Measurements from ENCODE around the gene CDKAL1.

CDKAL1 gene

DNA sequence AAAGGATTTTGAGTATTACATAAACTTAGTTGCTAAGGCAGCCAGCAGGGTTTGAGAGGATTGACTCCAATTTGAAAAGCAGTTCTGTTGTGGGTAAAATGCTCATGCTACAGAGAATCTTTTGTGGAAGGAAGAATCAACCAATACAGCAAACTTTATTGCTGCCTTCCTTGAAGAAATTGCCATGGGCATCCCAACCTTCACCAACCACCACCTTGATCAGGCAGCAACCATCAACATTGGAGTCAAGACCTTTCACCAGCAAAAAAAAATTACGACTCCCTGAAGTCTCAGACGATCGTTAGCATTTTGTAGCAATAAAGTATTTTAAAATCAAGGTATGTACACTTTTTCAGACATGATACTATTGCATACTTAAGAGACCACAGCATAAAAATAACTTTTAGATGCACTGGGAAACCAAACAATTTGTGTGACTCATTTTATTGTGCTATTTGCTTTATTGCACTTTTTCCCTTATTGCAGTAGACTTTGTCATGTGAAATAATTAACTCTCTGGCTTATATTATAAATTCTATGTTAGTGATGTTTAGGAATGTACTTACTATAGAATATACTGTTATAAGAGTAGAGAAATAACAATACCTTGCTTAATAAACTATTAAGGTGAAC is 390.8 kb downstream of the CDKAL1 start:
- TF ChIP-seq, protein P1, sequence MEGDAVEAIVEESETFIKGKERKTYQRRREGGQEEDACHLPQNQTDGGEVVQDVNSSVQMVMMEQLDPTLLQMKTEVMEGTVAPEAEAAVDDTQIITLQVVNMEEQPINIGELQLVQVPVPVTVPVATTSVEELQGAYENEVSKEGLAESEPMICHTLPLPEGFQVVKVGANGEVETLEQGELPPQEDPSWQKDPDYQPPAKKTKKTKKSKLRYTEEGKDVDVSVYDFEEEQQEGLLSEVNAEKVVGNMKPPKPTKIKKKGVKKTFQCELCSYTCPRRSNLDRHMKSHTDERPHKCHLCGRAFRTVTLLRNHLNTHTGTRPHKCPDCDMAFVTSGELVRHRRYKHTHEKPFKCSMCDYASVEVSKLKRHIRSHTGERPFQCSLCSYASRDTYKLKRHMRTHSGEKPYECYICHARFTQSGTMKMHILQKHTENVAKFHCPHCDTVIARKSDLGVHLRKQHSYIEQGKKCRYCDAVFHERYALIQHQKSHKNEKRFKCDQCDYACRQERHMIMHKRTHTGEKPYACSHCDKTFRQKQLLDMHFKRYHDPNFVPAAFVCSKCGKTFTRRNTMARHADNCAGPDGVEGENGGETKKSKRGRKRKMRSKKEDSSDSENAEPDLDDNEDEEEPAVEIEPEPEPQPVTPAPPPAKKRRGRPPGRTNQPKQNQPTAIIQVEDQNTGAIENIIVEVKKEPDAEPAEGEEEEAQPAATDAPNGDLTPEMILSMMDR (IDR thresholded peaks at IDR 0.05; ENCODE audit: borderline replicate concordance, insufficient read depth, low read depth, low read length), result no peak
- H3K4me3 ChIP-seq (ENCODE audit: low read depth, low read length), result no peak overlapping the region

DNA sequence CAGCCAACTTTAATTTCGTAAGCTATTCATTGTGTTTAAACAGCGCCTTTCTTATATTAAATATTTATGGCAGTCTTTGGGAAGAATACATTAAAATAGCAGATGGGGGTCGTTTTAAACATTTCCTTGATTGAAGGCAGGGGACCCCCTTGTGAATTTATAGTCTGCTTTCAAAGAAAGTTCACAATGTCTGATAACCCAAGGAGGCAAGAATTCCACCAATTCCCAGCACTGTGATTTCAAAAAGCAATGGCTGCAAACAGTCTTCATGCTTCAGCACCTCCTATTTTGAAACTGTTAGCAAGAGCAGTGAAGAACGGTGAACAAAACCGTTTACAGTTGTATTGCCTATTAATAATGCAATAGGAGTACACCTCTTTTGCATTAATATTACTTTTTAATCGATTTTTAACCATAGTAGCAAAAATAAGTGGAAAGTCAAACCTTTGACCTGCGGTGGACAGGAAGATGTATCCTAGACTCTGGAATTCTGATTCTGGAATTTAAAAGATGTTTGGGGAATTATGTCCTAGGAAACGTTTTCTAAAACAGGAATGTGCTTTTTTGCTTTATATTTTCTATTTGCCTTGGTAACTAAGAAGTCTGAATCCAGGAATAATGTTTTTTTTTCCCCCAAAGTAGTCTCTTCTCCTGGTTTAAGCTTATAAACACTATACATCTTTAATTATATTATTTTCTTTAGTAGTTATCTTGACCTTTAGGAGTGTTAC is 393.0 kb downstream of the CDKAL1 start:
- H3K4me3 ChIP-seq (ENCODE audit: low read depth, low read length), result no peak overlapping the region
- TF ChIP-seq, protein P1 (IDR thresholded peaks at IDR 0.05; ENCODE audit: borderline replicate concordance, insufficient read depth, low read depth, low read length), result no peak

DNA sequence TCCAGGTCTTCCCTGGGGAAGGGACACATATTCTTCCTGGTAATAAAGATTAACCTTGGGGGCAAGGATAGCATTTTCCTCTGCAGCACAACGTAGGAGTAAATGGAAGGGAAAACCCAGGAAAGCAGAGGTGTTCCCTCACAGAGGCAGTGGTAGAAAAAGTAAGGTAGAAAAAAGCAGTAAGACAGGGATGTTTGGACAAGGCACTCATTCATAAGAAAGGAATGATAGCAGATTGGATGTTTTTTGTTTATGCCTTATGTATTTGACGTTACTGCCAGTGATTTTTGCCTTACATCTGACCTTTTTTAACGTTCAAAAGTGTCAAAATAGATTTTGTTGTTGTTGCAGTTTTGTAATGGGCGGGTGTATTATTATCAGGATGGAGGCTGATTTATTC is 395.0 kb downstream of the CDKAL1 start:
- H3K4me3 ChIP-seq (ENCODE audit: low read depth, low read length), result no peak overlapping the region
- TF ChIP-seq, protein P1 (IDR thresholded peaks at IDR 0.05; ENCODE audit: borderline replicate concordance, insufficient read depth, low read depth, low read length), result no peak

DNA sequence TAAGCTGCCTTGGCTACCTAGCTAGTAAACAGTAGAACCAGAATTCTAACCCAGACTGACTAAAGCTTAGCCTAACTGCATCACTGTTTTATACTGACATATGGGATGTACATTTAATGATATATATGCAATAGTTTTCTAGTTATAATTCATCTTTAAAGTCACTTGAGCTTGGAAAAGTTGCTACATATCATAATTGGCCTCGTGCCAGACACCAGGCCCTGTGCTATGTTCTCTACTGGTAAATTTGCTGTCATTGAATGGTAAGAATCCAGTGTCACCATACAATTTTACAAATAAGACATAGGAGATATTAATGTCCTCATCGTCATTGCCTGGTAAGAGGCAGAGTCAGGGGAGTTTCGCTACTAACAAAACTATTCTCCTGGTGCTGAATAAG is 396.8 kb downstream of the CDKAL1 start:
- no peak overlapping the region for H3K4me3 ChIP-seq (ENCODE audit: low read depth, low read length)
- TF ChIP-seq, protein P1 (IDR thresholded peaks at IDR 0.05; ENCODE audit: borderline replicate concordance, insufficient read depth, low read depth, low read length), result no peak

DNA sequence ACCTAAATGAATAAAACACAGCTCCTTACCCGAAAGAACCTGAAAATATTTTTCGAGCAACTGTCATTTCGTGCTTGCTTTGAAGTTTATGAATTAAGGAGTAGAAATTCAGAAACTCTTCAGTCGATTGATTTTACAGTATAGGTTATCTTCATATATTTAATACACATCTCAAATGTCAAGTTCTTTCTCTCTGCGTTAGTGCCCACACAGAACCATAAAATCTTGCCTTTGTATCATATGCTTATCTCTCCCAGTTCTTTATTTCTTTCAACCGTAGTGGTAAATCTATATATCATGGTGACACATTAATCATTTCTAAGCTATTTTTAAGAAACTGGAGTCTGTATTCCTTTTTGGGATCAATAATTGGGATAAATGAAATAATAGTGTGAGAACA is 397.5 kb downstream of the CDKAL1 start:
- TF ChIP-seq, protein P1 (IDR thresholded peaks at IDR 0.05; ENCODE audit: borderline replicate concordance, insufficient read depth, low read depth, low read length), result no peak
- H3K4me3 ChIP-seq (ENCODE audit: low read depth, low read length), result no peak overlapping the region

DNA sequence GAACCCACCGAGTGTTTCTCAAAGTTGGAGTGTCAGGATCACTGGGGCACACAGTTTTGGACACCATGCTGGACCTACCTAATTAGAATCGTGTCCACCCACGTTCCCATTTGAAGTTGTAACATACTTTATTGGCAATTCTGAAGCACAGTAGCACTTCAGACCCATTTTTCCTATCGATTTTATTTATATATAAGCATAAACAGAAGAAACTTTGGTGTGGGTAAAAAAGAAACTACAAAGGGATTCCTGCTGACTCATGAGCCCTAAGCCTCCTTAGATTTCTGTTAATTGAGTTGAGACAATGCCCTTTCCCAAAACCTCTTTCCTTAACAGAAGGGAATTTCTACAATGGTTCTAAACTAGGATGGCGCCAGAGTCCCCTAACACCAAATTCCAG is 398.0 kb downstream of the CDKAL1 start:
- H3K4me3 ChIP-seq (ENCODE audit: low read depth, low read length), result no peak overlapping the region
- TF ChIP-seq, protein P1 (IDR thresholded peaks at IDR 0.05; ENCODE audit: borderline replicate concordance, insufficient read depth, low read depth, low read length), result no peak
